ENCODE data around the gene REC8.

The REC8 gene

GRCh38 chr14:24190416-24190815 lies 18.5 kb downstream of the REC8 start:
- no peak for TF ChIP-seq CTCF (conservative IDR thresholded peaks at IDR 0.05; ENCODE audit: low read depth, low read length)
- no peak for DNase-seq (ENCODE audit: low read depth)

GRCh38 chr14:24192933-24193332 lies 21.1 kb downstream of the REC8 start:
- no peak for TF ChIP-seq CTCF (conservative IDR thresholded peaks at IDR 0.05; ENCODE audit: low read depth, low read length)
- DNase-seq (ENCODE audit: low read depth): no peak
- H3K4me3 ChIP-seq (ENCODE audit: low read length): no peak overlapping the region

More at GRCh38 chr14:24190416-24190815, 18.5 kb downstream of the REC8 start:
- no peak overlapping the region for H3K4me3 ChIP-seq (ENCODE audit: low read length)

- TF ChIP-seq CTCF (conservative IDR thresholded peaks at IDR 0.05; ENCODE audit: low read depth, low read length): no peak
- no peak for DNase-seq (ENCODE audit: low read depth)
Measured at GRCh38 chr14:24194186-24194872, 22.4 kb downstream of the REC8 start.

DNA sequence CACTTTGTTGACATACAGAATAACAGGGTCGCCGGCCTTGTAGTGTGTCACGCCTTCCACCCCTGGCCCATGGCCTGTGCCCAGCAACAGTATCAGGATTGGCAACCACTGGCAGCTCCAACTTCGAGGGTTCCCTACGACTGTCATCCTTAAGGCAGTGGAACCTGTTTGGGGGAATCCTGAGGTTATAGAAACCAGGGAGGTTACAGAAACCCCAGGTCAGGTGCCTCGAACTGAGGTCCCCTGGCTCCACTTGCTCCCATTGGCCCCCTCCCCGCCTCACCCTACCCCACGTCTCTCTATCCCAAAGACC lies 22.9 kb downstream of the REC8 start:
- TF ChIP-seq CTCF (conservative IDR thresholded peaks at IDR 0.05; ENCODE audit: low read depth, low read length): no peak

More at GRCh38 chr14:24194186-24194872, 22.4 kb downstream of the REC8 start:
- peak overlapping the region; percentile 79 for H3K4me3 ChIP-seq (ENCODE audit: low read length)

DNA sequence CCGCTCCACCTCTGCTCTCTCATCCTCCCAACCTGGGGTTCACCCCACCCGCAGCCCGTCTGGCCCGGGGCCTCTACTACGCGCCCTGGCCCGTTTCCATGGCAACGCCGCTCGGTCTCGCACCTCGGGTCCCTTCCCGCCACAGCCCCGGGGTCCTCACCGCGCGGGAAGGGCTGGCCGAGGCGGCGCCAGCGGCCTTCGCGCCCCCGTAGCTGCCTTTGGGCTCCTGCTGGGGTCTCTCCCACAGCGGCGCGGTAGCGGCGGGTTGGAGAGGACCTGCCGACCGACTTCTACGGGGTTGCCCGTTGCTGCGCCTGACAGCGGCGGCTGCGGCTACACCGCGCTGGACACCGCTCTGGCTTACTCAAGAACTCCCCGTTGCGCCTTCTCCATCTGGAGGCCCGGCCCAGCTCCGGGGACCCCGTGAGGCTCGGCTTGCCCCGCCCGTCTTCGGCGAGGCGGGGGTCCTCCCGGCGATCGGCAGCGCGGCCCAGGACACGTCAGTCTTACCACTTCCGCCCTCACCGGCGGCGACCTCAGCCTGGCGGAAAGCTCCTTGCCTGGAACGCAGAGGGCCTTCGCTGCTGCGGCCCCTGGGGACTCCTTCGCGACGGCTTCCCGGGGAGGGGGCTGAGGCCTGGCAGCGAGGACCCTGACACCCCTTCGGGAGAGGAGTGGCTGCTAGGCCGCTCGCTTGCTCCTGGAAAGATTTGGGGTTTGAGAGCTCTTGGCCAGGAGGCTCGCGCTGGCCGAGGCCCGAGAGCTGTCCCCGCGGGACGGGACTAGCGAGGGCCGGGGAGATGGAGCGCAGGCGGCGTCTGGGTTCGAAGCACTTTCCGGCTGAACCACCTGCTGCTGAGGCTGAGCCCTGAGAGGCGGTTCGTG lies 23.5 kb downstream of the REC8 start, which contains the start of gene TM9SF1:
TM9SF1 (minus strand) TSS at position 256 of the 885 bp plus-strand sequence. CDS start 422 bp downstream, outside the sequence.
- DNase-seq (ENCODE audit: low read depth): peak; percentile 66
- peak within 1 kb of the TSS; percentile 79 for H3K4me3 ChIP-seq (ENCODE audit: low read length)
- no peak for TF ChIP-seq CTCF (conservative IDR thresholded peaks at IDR 0.05; ENCODE audit: low read depth, low read length)

More for the DNA sequence above, 22.9 kb downstream of the REC8 start:
- peak overlapping the region; percentile 79 for H3K4me3 ChIP-seq (ENCODE audit: low read length)
- no peak for DNase-seq (ENCODE audit: low read depth)

- no peak for DNase-seq (ENCODE audit: low read depth)
- peak overlapping the region; percentile 79 for H3K4me3 ChIP-seq (ENCODE audit: low read length)
- no peak for TF ChIP-seq CTCF (conservative IDR thresholded peaks at IDR 0.05; ENCODE audit: low read depth, low read length)
Measured at GRCh38 chr14:24196071-24197055, 24.5 kb downstream of the REC8 start.
